Lung (tissue), 12 donors: ENCODE results near the gene CFAP65. TPM values are rescaled to one million over a fixed set of nuclear protein-coding genes. Genes with fewer than 3 reads are reported as not detected.
A peak's percentile ranks its signal among the peaks of the same experiment; 100 is the strongest.

Experiments used
- ATAC-seq: fragments of 200-7000 bp; cut with Tn5 transposase; one replicate; pipeline ENCODE4 v1.9.1; 2020; ENCODE audit warnings: moderate number of reproducible peaks; ENCODE audit not compliant: insufficient read depth, low FRiP score
- DNase-seq, 3 donors: peaks; one replicate each; pipeline ENCODE4 v3.0.0-alpha.2; 2013 to 2017
- H3K27ac ChIP-seq, 2 donors: one replicate each; pipeline ENCODE4 v1.5.1; 2013; ENCODE audit warnings: mild to moderate bottlenecking in 2 of 2, moderate library complexity in 2 of 2, control low read depth in 1 of 2, inconsistent platforms in 1 of 2, low read depth in 1 of 2, low read length in 1 of 2
- H3K27me3 ChIP-seq, 3 donors: one replicate each; pipeline ENCODE4 v1.5.1; 2013; ENCODE audit warnings: low read length in 2 of 3; ENCODE audit not compliant: control insufficient read depth in 3 of 3, insufficient read depth in 3 of 3
- H3K36me3 ChIP-seq, 4 donors: one replicate each; pipeline ENCODE4 v1.5.1; 2013; ENCODE audit warnings: low read length in 4 of 4, mild to moderate bottlenecking in 1 of 4, moderate library complexity in 1 of 4; ENCODE audit not compliant: control insufficient read depth in 4 of 4, insufficient read depth in 4 of 4
- H3K4me1 ChIP-seq, 5 donors: one replicate each; pipeline ENCODE4 v1.5.1; 2013; ENCODE audit warnings: low read length in 5 of 5, mild to moderate bottlenecking in 2 of 5, moderate library complexity in 1 of 5; ENCODE audit not compliant: control insufficient read depth in 5 of 5, insufficient read depth in 5 of 5
- H3K4me3 ChIP-seq: one replicate; pipeline ENCODE4 v1.5.1; 2013; ENCODE audit warnings: mild to moderate bottlenecking, control low read depth, moderate library complexity
- H3K9ac ChIP-seq, 2 donors: one replicate each; pipeline ENCODE4 v1.5.1; 2013; ENCODE audit warnings: low read length in 2 of 2, control low read depth in 1 of 2; ENCODE audit not compliant: insufficient read depth in 1 of 2
- H3K9me3 ChIP-seq, 4 donors: one replicate each; pipeline ENCODE4 v1.5.1; 2013; ENCODE audit warnings: low read length in 3 of 4, mild to moderate bottlenecking in 1 of 4, moderate library complexity in 1 of 4; ENCODE audit not compliant: control insufficient read depth in 4 of 4, insufficient read depth in 3 of 4
- CTCF ChIP-seq: IDR thresholded peaks from 2 replicates; pipeline ENCODE4 v1.5.1; 2012; ENCODE audit warnings: mild to moderate bottlenecking; ENCODE audit errors: control extremely low read depth, extremely low read depth
- WGBS, 2 donors: extraction: QIAGEN DNeasy Blood & Tissue Kit; methylation state at CpG; one replicate each; pipeline ENCODE4 v1.1.7; 2013; 5-methylcytosine and 5-hydroxymethylcytosine counted together
- polyA plus RNA-seq, 2 donors: library from polyadenylated mRNA; stranded (reverse); fragments of 200-250 nt; gene quantifications; one replicate each; pipeline ENCODE4 v1.2.1, GENCODE V29; 2013
- total RNA-seq, 2 donors: library from RNA; depleted of rRNA in 1 of 2; stranded (reverse); fragments of >200 nt in 1 of 2; gene quantifications; one replicate each; pipeline ENCODE4 v1.2.1, GENCODE V29; 2014 to 2021
- donor health status: control.
- donor health status: control.
- donor health status: Bipolar disorder and iron deficiency.
- donor health status: healthy.
- donor health status: DM: yes; HTN: yes; CAD: no.

The CFAP65 gene
- total and polyA plus RNA-seq, 4 donors, result 3.9 to 16.5 (median 8.1) TPM

GRCh38 chr2:218981390-218981880 is 59.9 kb downstream of the CFAP65 start:
- H3K36me3 ChIP-seq, result no peaks in the 10 kb centered on the region
- peak in 1 of 3 donors; percentile 10 for DNase-seq
- ATAC-seq, result no peak
- no peaks in the 10 kb centered on the region for H3K9me3 ChIP-seq
- TF ChIP-seq CTCF, result no peak
- H3K27ac ChIP-seq, result no peak overlapping the region
- H3K9ac ChIP-seq, result no peak overlapping the region
- no peak overlapping the region for H3K4me3 ChIP-seq
- WGBS, 2 donors, result 2 to 3% methylated on average over 40 to 46 of the region's 46 CpGs
- H3K27me3 ChIP-seq, result peaks cover 8 to 81% (median 70%) of the 10 kb centered on the region in 3 donors
- peaks cover 0 to 27% (median 6%) of the 10 kb centered on the region in 5 donors for H3K4me1 ChIP-seq

GRCh38 chr2:218980735-218981389 is 60.5 kb downstream of the CFAP65 start:
- no peak overlapping the region for H3K4me3 ChIP-seq
- peaks cover 7 to 79% (median 69%) of the 10 kb centered on the region in 3 donors for H3K27me3 ChIP-seq
- DNase-seq, result peak in 1 of 3 donors; percentile 12
- no peak overlapping the region for H3K27ac ChIP-seq
- 3 to 4% methylated on average over 26 of the region's 26 CpGs for WGBS, 2 donors
- no peak overlapping the region for H3K9ac ChIP-seq
- no peak for ATAC-seq
- TF ChIP-seq CTCF, result no peak
- no peaks in the 10 kb centered on the region for H3K9me3 ChIP-seq
- peaks cover 0 to 27% (median 6%) of the 10 kb centered on the region in 5 donors for H3K4me1 ChIP-seq
- no peaks in the 10 kb centered on the region for H3K36me3 ChIP-seq

GRCh38 chr2:218979846-218980734 is 61.2 kb downstream of the CFAP65 start:
- Histone ChIP-seq H3K27ac (no peak overlapping the region), H3K4me1 (peaks cover 0 to 24% (median 6%) of the 10 kb centered on the region in 5 donors), H3K9me3 (no peaks in the 10 kb centered on the region), H3K4me3 (no peak overlapping the region), H3K9ac (no peak overlapping the region), H3K27me3 (peaks cover 7 to 77% (median 65%) of the 10 kb centered on the region in 3 donors), H3K36me3 (no peaks in the 10 kb centered on the region)
- DNase-seq, result peak; percentile 74 to 82 (median 80)
- 4% methylated on average over 38 to 39 of the region's 39 CpGs for WGBS, 2 donors
- peak; percentile 88 for ATAC-seq
- peak; percentile 67 for TF ChIP-seq CTCF
